Parathyroid adenoma (tissue), 2 donors: ENCODE results near the gene TP53I11.

Experiments used
- H2AFZ ChIP-seq: fragments of 300-600 bp; sonication (generic); one replicate; pipeline ENCODE4 v1.7.0; 2017; ENCODE audit warnings: antibody characterized with exemption, mild to moderate bottlenecking
- H3K27ac ChIP-seq: fragments of 300-600 bp; sonication (generic); one replicate; pipeline ENCODE4 v1.7.0; 2017
- H3K27me3 ChIP-seq: fragments of 300-600 bp; sonication (generic); one replicate; pipeline ENCODE4 v1.7.0; 2017; ENCODE audit warnings: low read length; ENCODE audit not compliant: control insufficient read depth, insufficient read depth
- H3K36me3 ChIP-seq: fragments of 300-600 bp; sonication (generic); one replicate; pipeline ENCODE4 v1.7.0; 2017; ENCODE audit warnings: low read length; ENCODE audit not compliant: control insufficient read depth, insufficient read depth
- H3K4me1 ChIP-seq: fragments of 300-600 bp; sonication (generic); one replicate; pipeline ENCODE4 v1.7.0; 2017; ENCODE audit warnings: control low read depth
- H3K4me2 ChIP-seq: fragments of 300-600 bp; sonication (generic); one replicate; pipeline ENCODE4 v1.7.0; 2017; ENCODE audit warnings: low read length
- H3K4me3 ChIP-seq: fragments of 300-600 bp; sonication (generic); one replicate; pipeline ENCODE4 v1.7.0; 2017; ENCODE audit warnings: low read depth, low read length
- H3K79me2 ChIP-seq: fragments of 300-600 bp; sonication (generic); one replicate; pipeline ENCODE4 v1.7.0; 2017; ENCODE audit warnings: control low read depth
- H3K9ac ChIP-seq: fragments of 300-600 bp; sonication (generic); one replicate; pipeline ENCODE4 v1.7.0; 2017; ENCODE audit warnings: mild to moderate bottlenecking
- H3K9me3 ChIP-seq: fragments of 300-600 bp; sonication (generic); one replicate; pipeline ENCODE4 v1.7.0; 2017; ENCODE audit warnings: low read length; ENCODE audit not compliant: control insufficient read depth
- TF ChIP-seq, protein P1 (sequence below): fragments of 300-600 bp; sonication (generic); IDR thresholded peaks from one replicate; pipeline ENCODE4 v1.7.0; 2017; ENCODE audit warnings: antibody characterized with exemption, mild to moderate bottlenecking
- donor health status: primary hyperparathyroidism.

Gene TP53I11

DNA sequence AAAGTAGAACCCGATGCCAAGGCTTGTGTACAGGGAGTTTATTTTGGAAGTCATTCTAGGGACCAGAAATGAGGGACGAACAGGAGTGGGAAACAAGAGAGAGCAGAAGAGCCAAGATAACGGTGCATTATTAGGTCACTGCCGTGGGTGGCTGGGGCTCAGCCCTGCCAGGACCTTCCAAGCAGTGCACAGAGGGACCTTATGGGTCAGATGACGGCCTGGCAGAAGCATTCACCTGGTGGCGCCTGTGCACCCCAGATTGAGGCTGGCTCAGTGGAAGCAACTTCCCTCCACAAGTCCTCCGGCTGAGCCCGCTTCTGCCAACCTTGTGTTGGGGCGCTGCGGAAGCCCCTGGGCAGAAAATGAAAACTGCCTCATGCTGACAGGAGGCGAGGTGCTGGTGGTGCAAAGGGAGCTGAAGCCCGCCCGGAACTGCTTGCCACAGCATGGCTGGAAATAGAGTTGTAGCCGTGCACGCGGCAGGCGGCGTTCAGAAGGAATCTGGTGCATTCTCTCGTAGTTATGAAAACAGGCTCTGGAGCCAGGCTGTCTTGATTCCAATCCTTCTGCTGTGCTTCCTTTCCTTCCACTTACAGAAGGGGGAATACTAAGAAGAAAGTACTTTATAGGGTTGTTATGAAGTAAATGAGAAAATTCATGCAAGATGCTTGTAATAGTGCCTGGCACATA, 22.2 kb upstream of the TP53I11 start:
- H3K27ac ChIP-seq = no peak overlapping the region
- TF ChIP-seq, protein P1, sequence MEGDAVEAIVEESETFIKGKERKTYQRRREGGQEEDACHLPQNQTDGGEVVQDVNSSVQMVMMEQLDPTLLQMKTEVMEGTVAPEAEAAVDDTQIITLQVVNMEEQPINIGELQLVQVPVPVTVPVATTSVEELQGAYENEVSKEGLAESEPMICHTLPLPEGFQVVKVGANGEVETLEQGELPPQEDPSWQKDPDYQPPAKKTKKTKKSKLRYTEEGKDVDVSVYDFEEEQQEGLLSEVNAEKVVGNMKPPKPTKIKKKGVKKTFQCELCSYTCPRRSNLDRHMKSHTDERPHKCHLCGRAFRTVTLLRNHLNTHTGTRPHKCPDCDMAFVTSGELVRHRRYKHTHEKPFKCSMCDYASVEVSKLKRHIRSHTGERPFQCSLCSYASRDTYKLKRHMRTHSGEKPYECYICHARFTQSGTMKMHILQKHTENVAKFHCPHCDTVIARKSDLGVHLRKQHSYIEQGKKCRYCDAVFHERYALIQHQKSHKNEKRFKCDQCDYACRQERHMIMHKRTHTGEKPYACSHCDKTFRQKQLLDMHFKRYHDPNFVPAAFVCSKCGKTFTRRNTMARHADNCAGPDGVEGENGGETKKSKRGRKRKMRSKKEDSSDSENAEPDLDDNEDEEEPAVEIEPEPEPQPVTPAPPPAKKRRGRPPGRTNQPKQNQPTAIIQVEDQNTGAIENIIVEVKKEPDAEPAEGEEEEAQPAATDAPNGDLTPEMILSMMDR = no peak
- no peaks in the 10 kb centered on the region for H3K79me2 ChIP-seq
- H3K36me3 ChIP-seq = no peaks in the 10 kb centered on the region
- H2AFZ ChIP-seq = no peak overlapping the region
- no peak overlapping the region for H3K4me3 ChIP-seq
- H3K9me3 ChIP-seq = no peaks in the 10 kb centered on the region
- H3K4me1 ChIP-seq = no peaks in the 10 kb centered on the region
- H3K9ac ChIP-seq = no peak overlapping the region
- H3K4me2 ChIP-seq = no peak overlapping the region
- no peaks in the 10 kb centered on the region for H3K27me3 ChIP-seq

DNA sequence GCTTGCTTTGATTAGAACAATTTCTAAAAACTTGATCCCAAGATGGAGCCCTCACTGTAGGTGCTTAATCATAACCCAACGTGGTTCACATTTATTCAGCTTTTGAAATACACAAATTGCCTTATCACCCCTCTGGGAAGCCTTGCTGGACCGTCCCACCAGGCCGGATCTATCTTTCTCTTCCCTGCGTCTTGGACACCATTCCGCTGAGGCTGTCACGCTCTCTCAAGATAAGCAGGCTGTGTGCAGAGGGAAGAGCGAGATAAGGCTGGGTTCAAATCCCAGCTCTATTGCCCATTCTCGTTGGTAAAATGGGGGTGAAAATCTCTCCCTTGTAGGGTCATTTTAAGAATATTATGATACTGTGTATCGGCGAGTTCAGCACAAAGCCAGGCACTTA, 20.5 kb upstream of the TP53I11 start:
- TF ChIP-seq, protein P1 = no peak
- no peaks in the 10 kb centered on the region for H3K79me2 ChIP-seq
- H3K4me1 ChIP-seq = no peaks in the 10 kb centered on the region
- H3K27me3 ChIP-seq = no peaks in the 10 kb centered on the region
- H3K9ac ChIP-seq = no peak overlapping the region
- no peak overlapping the region for H3K27ac ChIP-seq
- H3K9me3 ChIP-seq = no peaks in the 10 kb centered on the region
- H3K4me3 ChIP-seq = no peak overlapping the region
- no peaks in the 10 kb centered on the region for H3K36me3 ChIP-seq
- no peak overlapping the region for H3K4me2 ChIP-seq
- no peak overlapping the region for H2AFZ ChIP-seq

DNA sequence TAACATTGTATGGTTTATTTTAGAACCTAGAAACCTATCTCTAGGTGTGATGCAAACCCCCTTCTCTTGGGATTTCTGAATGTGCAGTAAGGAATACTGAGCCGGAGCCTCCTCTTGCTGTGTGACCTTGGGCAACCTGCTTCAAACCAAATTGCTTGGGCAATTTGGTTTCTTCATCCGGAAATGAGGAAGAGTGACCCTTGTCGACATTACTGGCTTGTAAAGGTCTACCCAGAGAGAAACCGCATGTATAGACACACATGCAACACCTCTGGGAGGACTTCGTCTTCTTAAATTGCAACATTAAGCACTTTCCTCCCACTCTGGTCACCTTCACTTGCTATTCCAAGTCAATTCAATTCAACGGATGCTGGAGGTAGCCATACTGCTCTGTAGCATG, 19.6 kb upstream of the TP53I11 start:
- no peak overlapping the region for H2AFZ ChIP-seq
- no peak overlapping the region for H3K27ac ChIP-seq
- TF ChIP-seq, protein P1 = no peak

DNA sequence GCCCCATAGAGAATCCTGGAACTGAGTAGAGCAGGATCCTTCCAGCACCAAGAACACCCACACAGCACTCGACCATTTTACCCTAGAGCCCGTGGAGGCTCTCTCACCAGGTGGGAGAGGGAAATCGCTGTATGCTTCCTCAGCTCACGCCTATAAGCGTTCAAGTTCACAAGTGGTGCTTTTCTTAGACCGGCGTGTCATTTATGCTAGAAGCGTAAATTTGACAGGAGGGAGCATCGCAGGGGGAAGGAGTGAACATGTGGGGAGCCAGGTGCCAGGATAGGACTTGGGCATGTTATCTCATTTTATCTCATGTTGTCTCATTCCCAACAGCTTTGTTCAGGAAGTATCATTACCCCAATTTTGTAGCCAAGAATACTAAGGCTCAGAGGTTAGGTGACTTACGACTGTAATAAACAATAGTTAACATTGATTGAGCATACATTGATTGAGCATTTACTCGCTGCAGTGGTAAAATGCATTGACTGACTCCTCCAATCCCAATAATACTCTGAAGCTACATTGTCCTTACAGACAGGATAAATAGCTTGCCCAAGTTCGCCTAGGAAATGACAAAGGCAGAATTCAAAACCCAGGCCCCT, 19.1 kb upstream of the TP53I11 start:
- no peak overlapping the region for H2AFZ ChIP-seq
- H3K36me3 ChIP-seq = no peaks in the 10 kb centered on the region
- TF ChIP-seq, protein P1 = no peak
- H3K79me2 ChIP-seq = no peaks in the 10 kb centered on the region
- no peak overlapping the region for H3K4me3 ChIP-seq
- H3K4me1 ChIP-seq = no peaks in the 10 kb centered on the region
- H3K9me3 ChIP-seq = no peaks in the 10 kb centered on the region
- H3K4me2 ChIP-seq = no peak overlapping the region
- no peak overlapping the region for H3K9ac ChIP-seq
- no peak overlapping the region for H3K27ac ChIP-seq
- H3K27me3 ChIP-seq = no peaks in the 10 kb centered on the region

More for the DNA sequence above, 19.6 kb upstream of the TP53I11 start:
- no peak overlapping the region for H3K9ac ChIP-seq
- H3K36me3 ChIP-seq = no peaks in the 10 kb centered on the region
- H3K9me3 ChIP-seq = no peaks in the 10 kb centered on the region
- H3K4me2 ChIP-seq = no peak overlapping the region
- H3K79me2 ChIP-seq = no peaks in the 10 kb centered on the region
- H3K4me3 ChIP-seq = no peak overlapping the region
- no peaks in the 10 kb centered on the region for H3K4me1 ChIP-seq
- no peaks in the 10 kb centered on the region for H3K27me3 ChIP-seq

DNA sequence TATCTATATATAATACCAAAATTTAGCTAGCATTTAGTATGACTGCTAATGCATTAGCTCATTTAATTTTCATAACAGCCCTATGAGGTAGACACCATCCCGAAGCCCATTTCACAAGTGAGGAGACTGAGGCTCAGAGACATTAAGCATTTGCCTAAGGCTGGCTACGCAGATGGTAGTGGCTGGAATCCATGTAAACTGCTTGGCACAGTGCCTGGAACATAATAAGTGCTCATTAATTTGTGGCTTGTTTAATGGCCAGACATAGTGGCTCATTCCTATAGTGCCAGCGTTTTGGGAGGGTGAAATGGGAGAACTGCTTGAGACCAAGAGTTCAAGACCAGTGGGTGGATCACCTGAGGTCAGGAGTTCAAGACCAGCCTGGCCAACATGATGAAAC, 17.8 kb upstream of the TP53I11 start:
- Histone ChIP-seq H3K9me3 (no peaks in the 10 kb centered on the region), H3K4me3 (no peak overlapping the region), H3K79me2 (no peaks in the 10 kb centered on the region), H3K4me1 (no peaks in the 10 kb centered on the region), H3K36me3 (no peaks in the 10 kb centered on the region), H3K27me3 (no peaks in the 10 kb centered on the region), H3K27ac (no peak overlapping the region), H2AFZ (no peak overlapping the region), H3K4me2 (no peak overlapping the region), H3K9ac (no peak overlapping the region)
- TF ChIP-seq, protein P1 = no peak
